ENCODE data around the gene MRPL36. TPM values are rescaled to one million over a fixed set of nuclear protein-coding genes. Genes with fewer than 3 reads are reported as not detected.

The MRPL36 gene
- total RNA-seq, 5 donors from 2014 or later (not counting 1 experiment from before 2014, with no cell fraction given): 10.6 to 32.5 (median 29.8) TPM

DNA sequence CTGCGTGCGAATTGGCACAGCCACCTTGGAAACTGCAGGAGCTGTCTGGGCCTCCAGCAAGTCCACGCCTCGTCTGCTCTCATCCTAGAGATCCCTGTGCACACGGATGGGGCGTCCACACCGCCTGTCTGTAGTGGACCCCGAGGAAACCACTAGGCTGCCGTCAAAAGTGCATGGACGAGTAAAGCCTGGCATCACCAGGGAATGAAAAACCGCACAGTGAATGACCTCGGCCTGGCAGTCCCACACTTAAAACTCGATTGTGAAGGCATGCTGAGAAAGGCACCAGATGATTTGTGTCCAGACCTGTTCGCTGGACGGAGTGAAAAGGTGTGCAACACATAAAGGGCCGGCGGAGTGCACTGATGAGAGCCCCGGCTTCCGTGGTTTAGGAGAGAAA is 50.8 kb downstream of the MRPL36 start:
- Mint-ChIP-seq H3K9me3 (no peaks in the 10 kb centered on the region), H3K4me3 (no peak overlapping the region), H3K27me3 (peaks cover 7 to 26% of the 10 kb centered on the region in 2 donors), H3K27ac (no peak overlapping the region), H3K4me1 (no peaks in the 10 kb centered on the region), H3K36me3 (no peaks in the 10 kb centered on the region)
- Histone ChIP-seq H3K36me3 (ENCODE audit: control insufficient read depth in 2 of 2, extremely low read depth in 1 of 2, insufficient read depth in 1 of 2, low read length in 1 of 2) (no peaks in the 10 kb centered on the region), H3K4me3 (ENCODE audit: control insufficient read depth in 1 of 2, extremely low read depth in 1 of 2, low read length in 1 of 2) (no peak overlapping the region), H3K4me1 (ENCODE audit: control insufficient read depth in 1 of 2, extremely low read depth in 1 of 2, insufficient read depth in 2 of 2, low read length in 2 of 2) (no peaks in the 10 kb centered on the region), H3K9me3 (no peaks in the 10 kb centered on the region), H3K27ac (ENCODE audit: low read length) (no peak overlapping the region), H3K27me3 (replicated peaks in 1 of 2; ENCODE audit: control insufficient read depth in 2 of 2, extremely low read depth in 1 of 2, insufficient read depth in 2 of 2, low read length in 1 of 2) (peaks cover 0 to 51% of the 10 kb centered on the region in 2 experiments)
- ATAC-seq (replicated peaks in 1 of 4) (no peak), DNase-seq (no peak)
- ChIA-PET POLR2A (no interaction called here), CTCF (no interaction called here)
- WGBS (ENCODE audit: insufficient coverage): 80% methylated on average over 19 of the region's 19 CpGs

Other genes with a start within 250 kb of the MRPL36 start
- gene NDUFS6, start 1.6 kb upstream of the MRPL36 start, total RNA-seq: 10 to 100 TPM; 16.4 to 21.7 (median 18.8) TPM
- gene IRX4, start 83.1 kb upstream of the MRPL36 start, total RNA-seq: not detected